Neural progenitor cell (in vitro differentiated cells): ENCODE results near the gene THRB. TPM values are rescaled to one million over a fixed set of nuclear protein-coding genes. Genes with fewer than 3 reads are reported as not detected.

Source experiments
- DNase-seq: peaks from one replicate; pipeline ENCODE4 v3.0.0-alpha.2; 2016; ENCODE audit warnings: low spot score
- H2AFZ ChIP-seq: fragments of 200-600 bp; sonication (generic); replicated peaks from 2 replicates; pipeline ENCODE4 v1.6.1; 2016; ENCODE audit warnings: antibody characterized with exemption
- H3F3A ChIP-seq: fragments of 200-600 bp; sonication (generic); 2 replicates; pipeline ENCODE4 v1.6.1; 2016; ENCODE audit warnings: antibody characterized with exemption, low read depth
- H3K27ac ChIP-seq: fragments of 200-600 bp; sonication (generic); 2 replicates; pipeline ENCODE4 v1.5.1; 2016; ENCODE audit warnings: mild to moderate bottlenecking
- H3K27me3 ChIP-seq: fragments of 200-600 bp; sonication (generic); 2 replicates; pipeline ENCODE4 v1.6.1; 2016; ENCODE audit warnings: mild to moderate bottlenecking, moderate library complexity
- H3K36me3 ChIP-seq: fragments of 200-600 bp; sonication (generic); 2 replicates; pipeline ENCODE4 v1.5.1; 2016
- H3K4me1 ChIP-seq: fragments of 200-600 bp; sonication (generic); 2 replicates; pipeline ENCODE4 v1.6.1; 2016; ENCODE audit warnings: mixed run types
- H3K4me2 ChIP-seq: fragments of 200-600 bp; sonication (generic); 2 replicates; pipeline ENCODE4 v1.6.1; 2016
- H3K4me3 ChIP-seq: fragments of 200-600 bp; sonication (generic); 2 replicates; pipeline ENCODE4 v1.5.1; 2016
- H3K79me2 ChIP-seq: fragments of 200-600 bp; sonication (generic); 2 replicates; pipeline ENCODE4 v1.6.1; 2016; ENCODE audit warnings: low read depth
- H3K9ac ChIP-seq: fragments of 200-600 bp; sonication (generic); 2 replicates; pipeline ENCODE4 v1.6.1; 2016
- H3K9me3 ChIP-seq: fragments of 200-600 bp; sonication (generic); 2 replicates; pipeline ENCODE4 v1.5.1; 2016; ENCODE audit warnings: low read depth
- H4K20me1 ChIP-seq: fragments of 200-600 bp; sonication (generic); 2 replicates; pipeline ENCODE4 v1.6.1; 2016; ENCODE audit warnings: low read depth
- H3K27ac Mint-ChIP-seq: 3 replicates; pipeline ENCODE4 v1.8.0; 2021; ENCODE audit warnings: mixed read lengths
- H3K27me3 Mint-ChIP-seq: 2 replicates; pipeline ENCODE4 v1.8.0; 2022; ENCODE audit warnings: low read depth, mild to moderate bottlenecking, inconsistent platforms, moderate library complexity, mixed read lengths; ENCODE audit not compliant: insufficient read depth
- H3K36me3 Mint-ChIP-seq: 3 replicates; pipeline ENCODE4 v1.8.0; 2021; ENCODE audit warnings: mixed read lengths
- H3K4me1 Mint-ChIP-seq: 3 replicates; pipeline ENCODE4 v1.8.0; 2021; ENCODE audit warnings: mixed read lengths
- H3K4me3 Mint-ChIP-seq: 3 replicates; pipeline ENCODE4 v1.8.0; 2021; ENCODE audit warnings: mild to moderate bottlenecking, moderate library complexity, mixed read lengths
- H3K9me3 Mint-ChIP-seq: 3 replicates; pipeline ENCODE4 v1.8.0; 2020; ENCODE audit warnings: mixed read lengths
- CTCF ChIP-seq: fragments of 200-600 bp; sonication (generic); IDR thresholded peaks from 2 replicates; pipeline ENCODE4 v1.5.1; 2017; ENCODE audit warnings: antibody characterized with exemption, mild to moderate bottlenecking
- EZH2 ChIP-seq: fragments of 200-600 bp; sonication (generic); IDR thresholded peaks from 2 replicates; pipeline ENCODE4 v1.6.1; 2017; ENCODE audit warnings: antibody characterized with exemption, mild to moderate bottlenecking, moderate library complexity
- EZH2phosphoT487 ChIP-seq: fragments of 200-600 bp; sonication (generic); IDR thresholded peaks from 2 replicates; pipeline ENCODE4 v1.6.1; 2017; ENCODE audit warnings: antibody characterized with exemption
- total RNA-seq: library from RNA; depleted of rRNA; stranded (reverse); fragments of >200 nt; gene quantifications from 2 replicates; pipeline ENCODE4 v1.2.3, GENCODE V29; 2015; ENCODE audit warnings: low replicate concordance

Gene THRB
- total RNA-seq, 1 donor from 2014 or later, result 1.2 TPM

DNA sequence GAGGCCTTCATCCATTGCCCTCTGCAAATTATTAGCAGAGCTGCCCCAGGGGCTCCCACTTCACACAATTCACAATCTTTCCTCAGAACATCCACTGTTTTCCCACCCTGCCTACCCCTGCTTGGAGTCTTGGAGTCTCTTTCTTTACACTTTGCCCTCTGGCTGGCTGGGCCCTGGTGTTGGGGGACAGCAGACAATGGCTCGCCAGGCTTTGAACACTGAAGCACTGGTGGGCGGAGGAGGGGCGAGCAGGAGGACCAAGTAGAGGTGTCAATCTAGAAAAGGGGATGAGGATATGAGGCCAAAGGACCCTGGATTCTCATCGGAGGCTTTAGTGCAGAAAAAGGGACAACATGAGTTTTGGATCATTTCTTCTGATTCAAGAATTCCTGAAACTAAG is 337.5 kb downstream of the THRB start:
- no peaks in the 10 kb centered on the region for H3K36me3 Mint-ChIP-seq
- Histone ChIP-seq H3K4me2 (no peak overlapping the region), H3K9me3 (no peaks in the 10 kb centered on the region), H3K27ac (no peak overlapping the region), H3K9ac (no peak overlapping the region), H3K36me3 (no peaks in the 10 kb centered on the region), H3K4me3 (no peak overlapping the region), H3K4me1 (peaks cover 7% of the 10 kb centered on the region), H2AFZ (no peak overlapping the region), H3F3A (no peaks in the 10 kb centered on the region), H3K27me3 (no peaks in the 10 kb centered on the region), H3K79me2 (no peaks in the 10 kb centered on the region), H4K20me1 (no peaks in the 10 kb centered on the region)
- no peaks in the 10 kb centered on the region for H3K27me3 Mint-ChIP-seq
- no peaks in the 10 kb centered on the region for H3K9me3 Mint-ChIP-seq
- peak; percentile 12 for DNase-seq
- no peak overlapping the region for H3K4me3 Mint-ChIP-seq
- peaks cover 15% of the 10 kb centered on the region for H3K4me1 Mint-ChIP-seq
- TF ChIP-seq EZH2phosphoT487 (no peak), EZH2 (no peak), CTCF (no peak)
- no peak overlapping the region for H3K27ac Mint-ChIP-seq

DNA sequence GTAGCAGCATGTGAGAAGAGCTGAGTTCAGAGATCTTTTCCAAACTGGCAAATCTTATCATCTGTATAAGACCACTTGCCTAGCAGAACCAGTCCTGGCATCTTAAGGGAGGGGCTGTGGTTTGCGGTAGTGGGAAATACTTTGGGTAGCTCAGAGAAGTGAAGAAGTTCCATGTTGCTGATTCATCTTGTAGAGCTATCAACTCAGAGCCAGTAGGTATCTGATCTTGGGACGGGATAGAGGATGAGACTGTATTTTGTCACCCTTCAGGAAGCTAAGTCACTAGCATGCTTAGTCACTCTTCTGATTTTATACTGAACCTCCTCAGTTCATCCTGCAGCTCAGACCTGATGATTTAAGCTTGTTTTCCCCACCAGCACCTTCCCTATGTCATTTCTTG is 338.2 kb downstream of the THRB start:
- H3K4me3 Mint-ChIP-seq, result no peak overlapping the region
- Histone ChIP-seq H3K36me3 (no peaks in the 10 kb centered on the region), H3K79me2 (no peaks in the 10 kb centered on the region), H4K20me1 (no peaks in the 10 kb centered on the region), H3K4me2 (no peak overlapping the region), H2AFZ (no peak overlapping the region), H3K27me3 (no peaks in the 10 kb centered on the region), H3K9me3 (no peaks in the 10 kb centered on the region), H3F3A (no peaks in the 10 kb centered on the region), H3K4me1 (peaks cover 7% of the 10 kb centered on the region), H3K9ac (no peak overlapping the region), H3K4me3 (no peak overlapping the region), H3K27ac (no peak overlapping the region)
- H3K36me3 Mint-ChIP-seq, result no peaks in the 10 kb centered on the region
- no peaks in the 10 kb centered on the region for H3K27me3 Mint-ChIP-seq
- H3K9me3 Mint-ChIP-seq, result no peaks in the 10 kb centered on the region
- no peak for DNase-seq
- peaks cover 15% of the 10 kb centered on the region for H3K4me1 Mint-ChIP-seq
- no peak for TF ChIP-seq EZH2
- no peak for TF ChIP-seq EZH2phosphoT487
- no peak for TF ChIP-seq CTCF
- H3K27ac Mint-ChIP-seq, result no peak overlapping the region

GRCh38 chr3:24155276-24155675 is 339.4 kb downstream of the THRB start:
- Mint-ChIP-seq H3K27ac (no peak overlapping the region), H3K36me3 (no peaks in the 10 kb centered on the region), H3K4me1 (peaks cover 5% of the 10 kb centered on the region), H3K4me3 (no peak overlapping the region), H3K27me3 (no peaks in the 10 kb centered on the region), H3K9me3 (no peaks in the 10 kb centered on the region)
- DNase-seq, result no peak
- peaks cover 7% of the 10 kb centered on the region for H3K4me1 ChIP-seq
- H3K4me2 ChIP-seq, result no peak overlapping the region
- H3K9me3 ChIP-seq, result no peaks in the 10 kb centered on the region
- H3F3A ChIP-seq, result no peaks in the 10 kb centered on the region
- no peak overlapping the region for H2AFZ ChIP-seq
- no peak overlapping the region for H3K4me3 ChIP-seq
- no peaks in the 10 kb centered on the region for H3K36me3 ChIP-seq
- no peaks in the 10 kb centered on the region for H3K79me2 ChIP-seq
- H4K20me1 ChIP-seq, result no peaks in the 10 kb centered on the region
- TF ChIP-seq EZH2phosphoT487, result no peak
- TF ChIP-seq EZH2, result no peak
- H3K9ac ChIP-seq, result no peak overlapping the region
- H3K27ac ChIP-seq, result no peak overlapping the region
- H3K27me3 ChIP-seq, result no peaks in the 10 kb centered on the region

GRCh38 chr3:24154781-24155180 is 339.9 kb downstream of the THRB start:
- H3K9me3 Mint-ChIP-seq, result no peaks in the 10 kb centered on the region
- H3K36me3 Mint-ChIP-seq, result no peaks in the 10 kb centered on the region
- Histone ChIP-seq H3K4me1 (peaks cover 7% of the 10 kb centered on the region), H3K27ac (no peak overlapping the region), H4K20me1 (no peaks in the 10 kb centered on the region), H3K4me2 (no peak overlapping the region), H3K9ac (no peak overlapping the region), H3K36me3 (no peaks in the 10 kb centered on the region), H3F3A (no peaks in the 10 kb centered on the region), H3K9me3 (no peaks in the 10 kb centered on the region), H3K4me3 (no peak overlapping the region), H3K27me3 (no peaks in the 10 kb centered on the region), H2AFZ (no peak overlapping the region), H3K79me2 (no peaks in the 10 kb centered on the region)
- H3K27ac Mint-ChIP-seq, result no peak overlapping the region
- DNase-seq, result no peak
- H3K27me3 Mint-ChIP-seq, result no peaks in the 10 kb centered on the region
- no peak overlapping the region for H3K4me3 Mint-ChIP-seq
- TF ChIP-seq EZH2phosphoT487 (no peak), EZH2 (no peak), CTCF (no peak)
- H3K4me1 Mint-ChIP-seq, result no peaks in the 10 kb centered on the region
